Prostate gland (tissue), 2 donors: ENCODE measurements around the gene SLC28A1.

ENCODE experiments used
- CTCF ChIP-seq, 4 experiments: fragments of 200-600 bp in 2 of 4; fragments of 450-650 bp in 2 of 4; sonication (generic) in 2 of 4; IDR thresholded peaks; 1 replicate in 3 of 4; 2 replicates in 1 of 4; pipeline ENCODE4 v1.5.1; 2016 to 2019; ENCODE audit warnings: antibody characterized with exemption in 4 of 4, mild to moderate bottlenecking in 2 of 4, moderate library complexity in 2 of 4
- POLR2A ChIP-seq: fragments of 450-650 bp; IDR thresholded peaks from one replicate; pipeline ENCODE4 v1.6.1; 2016; ENCODE audit warnings: antibody characterized with exemption, mild to moderate bottlenecking
- POLR2AphosphoS5 ChIP-seq: sonication (generic); formaldehyde crosslinking; IDR thresholded peaks from one replicate; pipeline ENCODE4 v1.6.1; 2017; ENCODE audit warnings: antibody characterized with exemption

DNA sequence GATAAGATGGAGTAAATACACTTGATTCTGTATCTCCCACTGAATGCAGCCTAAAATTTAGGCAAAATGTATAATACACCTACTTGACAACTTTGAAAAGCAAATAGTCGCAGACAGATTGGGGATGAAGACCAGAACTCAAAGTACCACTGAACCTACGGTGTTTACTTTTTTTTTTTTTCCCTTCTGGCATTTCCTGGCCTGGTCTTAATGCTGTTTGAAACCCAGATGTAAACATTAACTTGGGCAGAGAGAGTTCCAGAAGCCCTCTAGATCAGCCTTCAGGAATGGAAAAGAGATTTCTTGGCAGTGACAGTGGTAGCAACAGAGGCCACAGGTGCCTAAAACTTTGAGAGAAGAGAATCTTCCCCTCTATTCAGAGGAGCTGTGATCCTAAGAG is 39.5 kb upstream of the SLC28A1 start:
- TF ChIP-seq POLR2A, result no peak
- no peak for TF ChIP-seq CTCF (IDR thresholded peaks at IDR 0.05)
- TF ChIP-seq POLR2AphosphoS5, result no peak
